Gastrocnemius medialis (tissue), 4 donors: ENCODE data around the gene ZFYVE28. TPM values are rescaled to one million over a fixed set of nuclear protein-coding genes. Genes with fewer than 3 reads are reported as not detected.

Experiments
- ATAC-seq, 2 donors: fragments of 150-250 bp; one replicate each; pipeline ENCODE4 v1.9.1; 2016
- DNase-seq, 2 donors: peaks; one replicate each; pipeline ENCODE4 v3.0.0-alpha.2; 2019
- H3K27ac ChIP-seq, 4 donors: fragments of 200-600 bp; sonication (generic); 1 replicate in 1 of 4; 2 replicates in 3 of 4; pipeline ENCODE4 v1.5.1; 2016 to 2018; ENCODE audit warnings: mild to moderate bottlenecking in 2 of 4, moderate library complexity in 1 of 4
- H3K27me3 ChIP-seq, 3 donors: fragments of 200-600 bp; sonication (generic) in 2 of 3; 1 replicate in 1 of 3; 2 replicates in 2 of 3; pipeline versions ENCODE4 v1.5.1 to v1.6.0; 2016 to 2019; ENCODE audit warnings: mild to moderate bottlenecking in 1 of 3, moderate library complexity in 1 of 3
- H3K36me3 ChIP-seq, 2 donors: fragments of 200-600 bp; sonication (generic) in 1 of 2; one replicate each; pipeline ENCODE4 v1.5.1; 2017 to 2018
- H3K4me1 ChIP-seq, 2 donors: fragments of 200-600 bp; sonication (generic) in 1 of 2; one replicate each; pipeline ENCODE4 v1.5.1; 2016 to 2017; ENCODE audit warnings: mild to moderate bottlenecking in 2 of 2
- H3K4me3 ChIP-seq, 4 donors: fragments of 200-600 bp; sonication (generic) in 3 of 4; 1 replicate in 1 of 4; 2 replicates in 3 of 4; pipeline ENCODE4 v1.5.1; 2016 to 2019; ENCODE audit warnings: mild to moderate bottlenecking in 2 of 4
- H3K9me3 ChIP-seq, 3 donors: fragments of 200-600 bp; sonication (generic) in 2 of 3; 1 replicate in 1 of 3; 2 replicates in 2 of 3; pipeline ENCODE4 v1.5.1; 2016 to 2019
- CTCF ChIP-seq, 5 experiments: fragments of 450-650 bp in 3 of 5; fragments of 200-600 bp in 2 of 5; sonication (generic) in 2 of 5; IDR thresholded peaks in 4 of 5; conservative IDR thresholded peaks in 1 of 5; 1 replicate in 4 of 5; 2 replicates in 1 of 5; pipeline ENCODE4 v1.5.1; 2016 to 2019; ENCODE audit warnings: antibody characterized with exemption in 5 of 5, mild to moderate bottlenecking in 3 of 5, moderate library complexity in 3 of 5
- POLR2A ChIP-seq, 2 donors: fragments of 450-650 bp; IDR thresholded peaks; one replicate each; pipeline ENCODE4 v1.6.1; 2017; ENCODE audit warnings: antibody characterized with exemption in 2 of 2, mild to moderate bottlenecking in 2 of 2, moderate library complexity in 2 of 2
- in situ Hi-C, 4 donors: fragments of 200-750 bp; cut with MboI; loops; one replicate each; pipeline versions ENCODE4 v1.15.0 to v1.8.0; 2017; ENCODE audit warnings: low sequenced_read_pairs in 4 of 4
- intact Hi-C: fragments of 100-400 bp; cut with DNase I; formaldehyde crosslinking; loops from one replicate; pipeline ENCODE4 v1.15.1; 2023; ENCODE audit warnings: low total_unique reads
- total RNA-seq, 4 donors: library from RNA; depleted of rRNA; stranded (reverse); fragments of >200 nt; gene quantifications; one replicate each; pipeline versions ENCODE4 v1.1.0 to v1.2.3, GENCODE V29; 2016

Gene ZFYVE28
- total RNA-seq, 4 donors from 2014 or later, result 1.8 to 6.0 (median 3.4) TPM

GRCh38 chr4:2428496-2429213 is 10.2 kb upstream of the ZFYVE28 start:
- Histone ChIP-seq H3K4me1 (peaks cover 7 to 11% of the 10 kb centered on the region in 2 donors), H3K36me3 (no peaks in the 10 kb centered on the region), H3K27ac (peak overlapping the region in 1 of 4 donors; percentile 84), H3K9me3 (no peaks in the 10 kb centered on the region), H3K27me3 (no peaks in the 10 kb centered on the region), H3K4me3 (no peak overlapping the region)
- intact Hi-C loops (no loop called here), in situ Hi-C loops (loop anchor here in 1 of 4 donors (10.0 kb wide), 1 partner anchor 536 kb away; the partner anchor contains the start of genes GRK4 and NOP14)
- TF ChIP-seq POLR2A (IDR thresholded peaks at IDR 0.05) (no peak), CTCF (IDR thresholded peaks at IDR 0.05 in 4 of 5, conservative IDR thresholded peaks at IDR 0.05 in 1 of 5) (no peak)
- DNase-seq (no peak), ATAC-seq (no peak)

- no peaks in the 10 kb centered on the region for H3K9me3 ChIP-seq
- DNase-seq (no peak), ATAC-seq (no peak)
- no peak overlapping the region for H3K27ac ChIP-seq
- H3K4me1 ChIP-seq, result peaks cover 0 to under 1% of the 10 kb centered on the region in 2 donors
- intact Hi-C loops (no loop called here), in situ Hi-C loops (loop anchor here in 1 of 4 donors (10.0 kb wide), 1 partner anchor 537 kb away; the partner anchor contains the start of genes GRK4 and NOP14)
- no peak overlapping the region for H3K4me3 ChIP-seq
- no peaks in the 10 kb centered on the region for H3K36me3 ChIP-seq
- TF ChIP-seq CTCF (IDR thresholded peaks at IDR 0.05 in 4 of 5, conservative IDR thresholded peaks at IDR 0.05 in 1 of 5) (no peak), POLR2A (IDR thresholded peaks at IDR 0.05) (no peak)
- H3K27me3 ChIP-seq, result no peaks in the 10 kb centered on the region
Observed at GRCh38 chr4:2427383-2428334, 9.2 kb upstream of the ZFYVE28 start.

- intact Hi-C loops (no loop called here), in situ Hi-C loops (loop anchor here in 1 of 4 donors (10.0 kb wide), 1 partner anchor 538 kb away; the partner anchor contains the start of genes GRK4 and NOP14)
- Histone ChIP-seq H3K9me3 (no peaks in the 10 kb centered on the region), H3K4me3 (no peak overlapping the region), H3K4me1 (no peaks in the 10 kb centered on the region), H3K27me3 (peaks cover 0 to 5% (median 0%) of the 10 kb centered on the region in 3 donors), H3K27ac (no peak overlapping the region), H3K36me3 (no peaks in the 10 kb centered on the region)
- no peak for TF ChIP-seq POLR2A (IDR thresholded peaks at IDR 0.05)
- no peak for TF ChIP-seq CTCF (IDR thresholded peaks at IDR 0.05 in 4 of 5, conservative IDR thresholded peaks at IDR 0.05 in 1 of 5)
- DNase-seq, result no peak
- no peak for ATAC-seq
Observed at GRCh38 chr4:2426711-2427275, 8.3 kb upstream of the ZFYVE28 start.

- no peaks in the 10 kb centered on the region for H3K9me3 ChIP-seq
- H3K27ac ChIP-seq, result no peak overlapping the region
- H3K27me3 ChIP-seq, result peaks cover 0 to 8% (median 0%) of the 10 kb centered on the region in 3 donors
- DNase-seq, result no peak
- H3K4me1 ChIP-seq, result no peaks in the 10 kb centered on the region
- H3K36me3 ChIP-seq, result no peaks in the 10 kb centered on the region
- no peak for ATAC-seq
- no peak for TF ChIP-seq CTCF (IDR thresholded peaks at IDR 0.05 in 4 of 5, conservative IDR thresholded peaks at IDR 0.05 in 1 of 5)
- no peak for TF ChIP-seq POLR2A (IDR thresholded peaks at IDR 0.05)
- intact Hi-C loops, result no loop called here
- H3K4me3 ChIP-seq, result no peak overlapping the region
- in situ Hi-C loops, result loop anchor here in 1 of 4 donors (10.0 kb wide), 1 partner anchor 539 kb away; the partner anchor contains the start of genes GRK4 and NOP14
Observed at GRCh38 chr4:2426069-2426397, 7.6 kb upstream of the ZFYVE28 start.
